NCI-H2196 treated with DMSO at 0.1 percent for 48 hours (cell line): ENCODE measurements around the gene SYNGR2.
"Not testable (repeated sequence)": the region's sequence is repeated elsewhere in the genome, so short reads cannot be mapped to it uniquely, and the experiment has no call there.

Experiments used
- DNase-seq: peaks from one replicate; lab custom pipeline; 2025; ENCODE audit not compliant: unreplicated experiment; lab: John Stamatoyannopoulos, UW

SYNGR2 gene

GRCh38 chr17:78129351-78130089, 38.9 kb upstream of the SYNGR2 start:
- DNase-seq = no peak

GRCh38 chr17:78130090-78130436, 38.3 kb upstream of the SYNGR2 start:
- DNase-seq = no peak

GRCh38 chr17:78130437-78131101, 37.8 kb upstream of the SYNGR2 start, which contains the start of gene TMC8:
Gene TMC8, plus strand, starts transcription at chr17:78130771. Its CDS starts 818 bp downstream, at chr17:78131589.
- DNase-seq = no peak

- no peak for DNase-seq
Measured at GRCh38 chr17:78131172-78132083, 37.0 kb upstream of the SYNGR2 start.

- DNase-seq = no peak
Measured at GRCh38 chr17:78132084-78132676, 36.2 kb upstream of the SYNGR2 start.

- no peak for DNase-seq
Measured at GRCh38 chr17:78132767-78133178, 35.6 kb upstream of the SYNGR2 start.

GRCh38 chr17:78133179-78133951, 35.0 kb upstream of the SYNGR2 start:
- no peak for DNase-seq

GRCh38 chr17:78133971-78134898, 34.1 kb upstream of the SYNGR2 start:
- DNase-seq = peak; percentile 25

GRCh38 chr17:78134899-78135385, 33.4 kb upstream of the SYNGR2 start:
- DNase-seq = no peak

- DNase-seq = no peak
Measured at GRCh38 chr17:78135858-78136500, 32.4 kb upstream of the SYNGR2 start.

GRCh38 chr17:78137392-78138203, 30.8 kb upstream of the SYNGR2 start:
- no peak for DNase-seq

GRCh38 chr17:78138204-78139060, 29.9 kb upstream of the SYNGR2 start:
- DNase-seq = no peak

GRCh38 chr17:78139861-78140168, 28.6 kb upstream of the SYNGR2 start:
- DNase-seq = not testable (repeated sequence)

GRCh38 chr17:78140169-78141051, 28.0 kb upstream of the SYNGR2 start:
- DNase-seq = peak; percentile 95

- no peak for DNase-seq
Measured at GRCh38 chr17:78141437-78142118, 26.8 kb upstream of the SYNGR2 start.
